ENCODE data around the gene TEKTIP1. TPM values are rescaled to one million over a fixed set of nuclear protein-coding genes. Genes with fewer than 3 reads are reported as not detected.

The TEKTIP1 gene
- total and polyA plus RNA-seq, 2 experiments from 2014 or later, result 1.5 TPM; not detected in 1

DNA sequence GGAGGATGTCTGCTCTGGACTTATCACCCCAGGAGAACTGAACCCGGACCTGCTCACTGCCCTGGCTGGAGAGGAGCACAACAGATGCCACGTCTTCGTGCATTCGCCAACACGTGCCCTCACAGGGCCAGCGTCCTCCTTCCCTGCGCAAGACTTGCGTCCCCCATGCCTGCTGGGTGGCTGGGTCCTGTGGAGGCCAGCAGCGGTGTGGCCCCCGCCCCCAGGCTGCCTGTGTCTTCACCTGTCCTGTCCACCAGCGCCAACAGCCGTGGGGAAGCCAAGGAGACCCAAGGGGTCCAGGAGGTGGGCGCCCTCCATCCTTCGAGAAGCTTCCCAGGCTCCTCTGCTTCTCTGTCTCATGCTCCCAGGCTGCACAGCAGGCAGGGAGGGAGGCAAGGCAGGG is 3.4 kb upstream of the TEKTIP1 start:
- no peak overlapping the region for H3K4me2 ChIP-seq
- H3K27me3 ChIP-seq, result no peaks in the 10 kb centered on the region
- H3K9me2 ChIP-seq (replicated peaks; ENCODE audit: insufficient read depth), result no peaks in the 10 kb centered on the region
- H3K27ac ChIP-seq, result no peak overlapping the region
- TF ChIP-seq EZH2phosphoT487 (IDR thresholded peaks at IDR 0.05; ENCODE audit: low read depth, severe bottlenecking, unreplicated experiment) (no peak), EZH2 (IDR thresholded peaks at IDR 0.05; ENCODE audit: borderline replicate concordance) (no peak)
- TF ChIP-seq, protein P1, sequence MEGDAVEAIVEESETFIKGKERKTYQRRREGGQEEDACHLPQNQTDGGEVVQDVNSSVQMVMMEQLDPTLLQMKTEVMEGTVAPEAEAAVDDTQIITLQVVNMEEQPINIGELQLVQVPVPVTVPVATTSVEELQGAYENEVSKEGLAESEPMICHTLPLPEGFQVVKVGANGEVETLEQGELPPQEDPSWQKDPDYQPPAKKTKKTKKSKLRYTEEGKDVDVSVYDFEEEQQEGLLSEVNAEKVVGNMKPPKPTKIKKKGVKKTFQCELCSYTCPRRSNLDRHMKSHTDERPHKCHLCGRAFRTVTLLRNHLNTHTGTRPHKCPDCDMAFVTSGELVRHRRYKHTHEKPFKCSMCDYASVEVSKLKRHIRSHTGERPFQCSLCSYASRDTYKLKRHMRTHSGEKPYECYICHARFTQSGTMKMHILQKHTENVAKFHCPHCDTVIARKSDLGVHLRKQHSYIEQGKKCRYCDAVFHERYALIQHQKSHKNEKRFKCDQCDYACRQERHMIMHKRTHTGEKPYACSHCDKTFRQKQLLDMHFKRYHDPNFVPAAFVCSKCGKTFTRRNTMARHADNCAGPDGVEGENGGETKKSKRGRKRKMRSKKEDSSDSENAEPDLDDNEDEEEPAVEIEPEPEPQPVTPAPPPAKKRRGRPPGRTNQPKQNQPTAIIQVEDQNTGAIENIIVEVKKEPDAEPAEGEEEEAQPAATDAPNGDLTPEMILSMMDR (IDR thresholded peaks at IDR 0.05; ENCODE audit: poor library complexity), result no peak
- H3K4me1 ChIP-seq (ENCODE audit: insufficient read depth), result no peaks in the 10 kb centered on the region
- no peak for DNase-seq (ENCODE audit: low spot score)
- no peaks in the 10 kb centered on the region for H3K9me3 ChIP-seq (ENCODE audit: low read depth)
- H2AFZ ChIP-seq, result no peak overlapping the region
- H3K36me3 ChIP-seq (replicated peaks; ENCODE audit: insufficient read depth, low read depth), result no peaks in the 10 kb centered on the region
- H4K20me1 ChIP-seq (ENCODE audit: insufficient read depth, poor library complexity, severe bottlenecking), result peaks cover 3% of the 10 kb centered on the region
- no peaks in the 10 kb centered on the region for H3K79me2 ChIP-seq
- 93% methylated on average over 14 of the region's 14 CpGs for WGBS (ENCODE audit: low lambda C conversion rate, missing lambda C conversion rate)
- H3K4me3 ChIP-seq, result no peak overlapping the region

DNA sequence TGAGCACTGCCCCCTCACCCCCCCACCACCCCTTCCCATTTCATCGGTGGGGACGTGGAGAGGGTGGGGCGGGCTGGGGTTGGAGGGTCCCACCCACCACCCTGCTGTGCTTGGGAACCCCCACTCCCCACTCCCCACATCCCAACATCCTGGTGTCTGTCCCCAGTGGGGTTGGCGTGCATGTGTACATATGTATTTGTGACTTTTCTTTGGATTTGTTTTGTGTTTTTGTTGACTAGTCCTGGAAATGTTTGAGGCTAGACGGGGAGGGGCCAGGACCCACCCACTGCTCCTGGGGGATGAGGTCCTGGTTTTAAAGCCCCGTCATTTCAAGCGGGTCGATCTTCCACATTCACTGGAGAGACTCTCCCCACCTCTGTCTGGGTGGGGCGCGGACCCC is 3.0 kb upstream of the TEKTIP1 start:
- 98% methylated on average over 6 of the region's 10 CpGs for WGBS (ENCODE audit: low lambda C conversion rate, missing lambda C conversion rate)
- H2AFZ ChIP-seq, result no peak overlapping the region
- H3K4me2 ChIP-seq, result no peak overlapping the region
- H3K9me3 ChIP-seq (ENCODE audit: low read depth), result no peaks in the 10 kb centered on the region
- H3K9me2 ChIP-seq (replicated peaks; ENCODE audit: insufficient read depth), result no peaks in the 10 kb centered on the region
- DNase-seq (ENCODE audit: low spot score), result no peak
- TF ChIP-seq EZH2phosphoT487 (IDR thresholded peaks at IDR 0.05; ENCODE audit: low read depth, severe bottlenecking, unreplicated experiment) (no peak), EZH2 (IDR thresholded peaks at IDR 0.05; ENCODE audit: borderline replicate concordance) (no peak)
- TF ChIP-seq, protein P1 (IDR thresholded peaks at IDR 0.05; ENCODE audit: poor library complexity), result no peak
- no peaks in the 10 kb centered on the region for H3K36me3 ChIP-seq (replicated peaks; ENCODE audit: insufficient read depth, low read depth)
- no peaks in the 10 kb centered on the region for H3K27me3 ChIP-seq
- H4K20me1 ChIP-seq (ENCODE audit: insufficient read depth, poor library complexity, severe bottlenecking), result peaks cover 3% of the 10 kb centered on the region
- H3K4me3 ChIP-seq, result no peak overlapping the region
- H3K4me1 ChIP-seq (ENCODE audit: insufficient read depth), result no peaks in the 10 kb centered on the region
- no peaks in the 10 kb centered on the region for H3K79me2 ChIP-seq
- no peak overlapping the region for H3K27ac ChIP-seq

DNA sequence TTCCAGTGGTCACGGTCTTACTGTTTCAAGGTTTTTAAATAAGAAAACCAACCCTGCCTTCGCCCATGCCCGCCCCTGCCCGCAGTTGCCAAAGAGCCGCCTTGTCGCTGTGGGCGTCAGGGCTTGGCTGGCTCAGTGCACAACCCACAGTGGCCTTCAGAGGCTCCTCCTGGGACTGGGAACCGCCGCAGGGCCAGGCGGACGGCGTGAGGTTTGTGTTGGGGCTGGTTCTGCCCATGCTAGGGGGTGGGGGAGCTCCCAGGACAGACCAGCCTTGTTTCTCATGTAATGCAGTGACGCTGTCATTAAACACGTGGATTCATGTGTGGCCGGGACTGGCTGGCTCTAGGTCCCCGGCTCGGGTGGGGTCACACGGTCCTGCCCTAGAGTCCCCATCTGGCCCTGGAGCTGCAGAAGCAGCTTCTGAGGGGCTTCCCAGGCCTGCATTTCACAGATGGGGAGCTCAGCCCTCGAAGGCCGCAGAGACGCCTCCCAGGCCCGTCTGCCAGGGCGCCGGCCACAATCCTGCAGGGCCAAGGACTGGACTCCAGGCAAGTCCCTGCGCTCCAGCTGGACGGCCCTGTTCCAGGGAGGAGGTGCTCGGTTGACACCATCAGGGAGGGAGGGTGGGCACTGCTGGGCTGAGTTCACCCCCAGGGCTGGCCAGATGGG is 2.4 kb upstream of the TEKTIP1 start:
- 92% methylated on average over 27 of the region's 27 CpGs for WGBS (ENCODE audit: low lambda C conversion rate, missing lambda C conversion rate)
- Histone ChIP-seq H3K4me3 (no peak overlapping the region), H2AFZ (no peak overlapping the region), H3K9me2 (replicated peaks; ENCODE audit: insufficient read depth) (no peaks in the 10 kb centered on the region), H4K20me1 (ENCODE audit: insufficient read depth, poor library complexity, severe bottlenecking) (peaks cover 3% of the 10 kb centered on the region), H3K9me3 (ENCODE audit: low read depth) (no peaks in the 10 kb centered on the region), H3K27ac (no peak overlapping the region), H3K4me2 (no peak overlapping the region), H3K36me3 (replicated peaks; ENCODE audit: insufficient read depth, low read depth) (no peaks in the 10 kb centered on the region), H3K4me1 (ENCODE audit: insufficient read depth) (no peaks in the 10 kb centered on the region), H3K79me2 (no peaks in the 10 kb centered on the region), H3K27me3 (no peaks in the 10 kb centered on the region)
- TF ChIP-seq, protein P1 (IDR thresholded peaks at IDR 0.05; ENCODE audit: poor library complexity), result no peak
- TF ChIP-seq EZH2 (IDR thresholded peaks at IDR 0.05; ENCODE audit: borderline replicate concordance) (no peak), EZH2phosphoT487 (IDR thresholded peaks at IDR 0.05; ENCODE audit: low read depth, severe bottlenecking, unreplicated experiment) (no peak)
- no peak for DNase-seq (ENCODE audit: low spot score)
